H9 (cell line): Measurements from ENCODE around the gene NUPR1. TPM values are rescaled to one million over a fixed set of nuclear protein-coding genes. Genes with fewer than 3 reads are reported as not detected.

Experiments used
- DNase-seq: peaks from one replicate; pipeline ENCODE4 v3.0.0-alpha.2; 2017
- H2AFZ ChIP-seq: one replicate; pipeline ENCODE4 v1.6.1; 2013; ENCODE audit warnings: mild to moderate bottlenecking, low read length, control low read depth, moderate library complexity
- H2AK5ac ChIP-seq: 2 replicates; pipeline ENCODE4 v1.6.1; 2013; ENCODE audit warnings: low read length, control low read depth, mixed read lengths; ENCODE audit not compliant: insufficient read length
- H2BK120ac ChIP-seq: one replicate; pipeline ENCODE4 v1.6.1; 2013; ENCODE audit warnings: low read depth, mild to moderate bottlenecking, low read length, control low read depth, inconsistent platforms; ENCODE audit not compliant: poor library complexity, severe bottlenecking
- H2BK12ac ChIP-seq: 2 replicates; pipeline ENCODE4 v1.6.1; 2013; ENCODE audit warnings: low read length, control low read depth, mixed read lengths, low read depth; ENCODE audit not compliant: insufficient read length
- H2BK15ac ChIP-seq: 2 replicates; pipeline ENCODE4 v1.6.1; 2013; ENCODE audit warnings: low read depth, low read length, control low read depth
- H2BK20ac ChIP-seq: one replicate; pipeline ENCODE4 v1.6.1; 2013; ENCODE audit warnings: low read depth, mild to moderate bottlenecking, low read length, control low read depth, inconsistent platforms; ENCODE audit not compliant: poor library complexity, severe bottlenecking
- H2BK5ac ChIP-seq: 2 replicates; pipeline ENCODE4 v1.6.1; 2013; ENCODE audit warnings: low read length, control low read depth, mixed read lengths; ENCODE audit not compliant: insufficient read length
- H3K14ac ChIP-seq: 2 replicates; pipeline ENCODE4 v1.6.1; 2013; ENCODE audit warnings: low read length, control low read depth; ENCODE audit not compliant: insufficient read depth
- H3K18ac ChIP-seq: 2 replicates; pipeline ENCODE4 v1.6.1; 2013; ENCODE audit warnings: low read depth, mild to moderate bottlenecking, mixed read lengths, low read length, control low read depth; ENCODE audit not compliant: insufficient read length
- H3K23ac ChIP-seq: 2 replicates; pipeline ENCODE4 v1.6.1; 2013; ENCODE audit warnings: low read length, control low read depth, mixed read lengths, low read depth; ENCODE audit not compliant: insufficient read length
- H3K23me2 ChIP-seq: 2 replicates; pipeline ENCODE4 v1.6.1; 2013; ENCODE audit warnings: low read depth, mild to moderate bottlenecking, mixed read lengths, low read length, control low read depth; ENCODE audit not compliant: insufficient read length, poor library complexity, severe bottlenecking
- H3K27ac ChIP-seq: 2 replicates; pipeline ENCODE4 v1.5.1; 2013; ENCODE audit warnings: low read length, control low read depth, mixed read lengths, low read depth; ENCODE audit not compliant: insufficient read length
- H3K27me3 ChIP-seq: 2 replicates; pipeline ENCODE4 v1.6.1; 2013; ENCODE audit warnings: low read length, control low read depth, inconsistent platforms; ENCODE audit not compliant: insufficient read depth
- H3K4ac ChIP-seq: 2 replicates; pipeline ENCODE4 v1.6.1; 2013; ENCODE audit warnings: low read depth, mild to moderate bottlenecking, control low read depth, inconsistent platforms, low read length, moderate library complexity
- H3K4me1 ChIP-seq: 2 replicates; pipeline ENCODE4 v1.6.1; 2013; ENCODE audit warnings: low read length, control low read depth, inconsistent platforms; ENCODE audit not compliant: insufficient read depth
- H3K4me2 ChIP-seq: 2 replicates; pipeline ENCODE4 v1.6.1; 2013; ENCODE audit warnings: low read length, control low read depth, mixed read lengths; ENCODE audit not compliant: insufficient read length, insufficient read depth
- H3K56ac ChIP-seq: 2 replicates; pipeline ENCODE4 v1.6.1; 2013; ENCODE audit warnings: low read depth, mild to moderate bottlenecking, mixed read lengths, low read length, control low read depth; ENCODE audit not compliant: insufficient read length
- H3K79me1 ChIP-seq: 2 replicates; pipeline ENCODE4 v1.6.1; 2013; ENCODE audit warnings: low read depth, mild to moderate bottlenecking, moderate library complexity, low read length, control low read depth, inconsistent platforms; ENCODE audit not compliant: insufficient read depth, poor library complexity, severe bottlenecking
- H3K79me2 ChIP-seq: 2 replicates; pipeline ENCODE4 v1.6.1; 2013; ENCODE audit warnings: low read length, control low read depth, inconsistent platforms; ENCODE audit not compliant: insufficient read depth
- H3K9ac ChIP-seq: 2 replicates; pipeline ENCODE4 v1.6.1; 2013; ENCODE audit warnings: low read length, control low read depth, mixed read lengths; ENCODE audit not compliant: insufficient read length; ENCODE audit errors: extremely low read depth
- H3K9me3 ChIP-seq: one replicate; pipeline ENCODE4 v1.6.1; 2013; ENCODE audit warnings: low read depth, low read length, inconsistent platforms; ENCODE audit not compliant: control insufficient read depth
- H3T11ph ChIP-seq: one replicate; pipeline ENCODE4 v1.6.1; 2013; ENCODE audit warnings: mild to moderate bottlenecking, low read length, control low read depth, inconsistent platforms
- H4K20me1 ChIP-seq: one replicate; pipeline ENCODE4 v1.6.1; 2013; ENCODE audit not compliant: control insufficient read depth, insufficient read length, insufficient read depth
- H4K5ac ChIP-seq: 2 replicates; pipeline ENCODE4 v1.6.1; 2013; ENCODE audit warnings: low read depth, mild to moderate bottlenecking, mixed read lengths, low read length, control low read depth; ENCODE audit not compliant: insufficient read length
- H4K8ac ChIP-seq: replicated peaks from 2 replicates; pipeline ENCODE4 v1.6.1; 2013; ENCODE audit warnings: low read length, control low read depth, mixed read lengths, low read depth; ENCODE audit not compliant: insufficient read length
- H4K91ac ChIP-seq: 2 replicates; pipeline ENCODE4 v1.6.1; 2013; ENCODE audit warnings: low read depth, mild to moderate bottlenecking, moderate library complexity, mixed read lengths, low read length, control low read depth; ENCODE audit not compliant: insufficient read length
- H3K27ac Mint-ChIP-seq, 3 experiments: 2 replicates in 2 of 3; 3 replicates in 1 of 3; pipeline ENCODE4 v1.8.0; 2020 to 2021; ENCODE audit warnings: mixed read lengths in 3 of 3, mild to moderate bottlenecking in 1 of 3, moderate library complexity in 1 of 3
- H3K27me3 Mint-ChIP-seq: 2 replicates; pipeline ENCODE4 v1.8.0; 2021; ENCODE audit warnings: low read depth, mild to moderate bottlenecking, moderate library complexity, mixed read lengths
- H3K36me3 Mint-ChIP-seq, 3 experiments: 2 replicates in 2 of 3; 3 replicates in 1 of 3; pipeline ENCODE4 v1.8.0; 2020 to 2021; ENCODE audit warnings: low read depth in 3 of 3, mixed read lengths in 3 of 3; ENCODE audit not compliant: insufficient read depth in 1 of 3
- H3K4me1 Mint-ChIP-seq, 2 experiments: 2 replicates each; pipeline ENCODE4 v1.8.0; 2020; ENCODE audit warnings: mixed read lengths in 2 of 2
- H3K4me3 Mint-ChIP-seq, 2 experiments: 2 replicates in 1 of 2; 3 replicates in 1 of 2; pipeline ENCODE4 v1.8.0; 2020 to 2021; ENCODE audit warnings: mild to moderate bottlenecking in 2 of 2, mixed read lengths in 2 of 2, moderate library complexity in 1 of 2
- H3K9me3 Mint-ChIP-seq, 2 experiments: 2 replicates in 1 of 2; 3 replicates in 1 of 2; pipeline ENCODE4 v1.8.0; 2020; ENCODE audit warnings: mild to moderate bottlenecking in 2 of 2, mixed read lengths in 2 of 2, moderate library complexity in 1 of 2
- WGBS: extraction: QIAGEN DNeasy Blood & Tissue Kit; methylation state at CpG from one replicate; pipeline ENCODE4 v1.1.7; 2013; ENCODE audit warnings: missing lambda C conversion rate, low lambda C conversion rate, mixed read lengths; ENCODE audit not compliant: insufficient read length; ENCODE audit errors: extremely low coverage; 5-methylcytosine and 5-hydroxymethylcytosine counted together
- total RNA-seq: library from RNA; stranded (reverse); gene quantifications from 2 replicates; pipeline ENCODE4 v1.2.1, GENCODE V29; 2021
- TF ChIP-seq, protein P1 (sequence below): fragments of 200-600 bp; sonication (generic); conservative IDR thresholded peaks from 3 replicates; pipeline ENCODE4 v1.8.0; 2021; ENCODE audit warnings: antibody characterized with exemption, mild to moderate bottlenecking

Gene NUPR1
- total RNA-seq, 1 experiment from 2014 or later, result 0.35 TPM

DNA sequence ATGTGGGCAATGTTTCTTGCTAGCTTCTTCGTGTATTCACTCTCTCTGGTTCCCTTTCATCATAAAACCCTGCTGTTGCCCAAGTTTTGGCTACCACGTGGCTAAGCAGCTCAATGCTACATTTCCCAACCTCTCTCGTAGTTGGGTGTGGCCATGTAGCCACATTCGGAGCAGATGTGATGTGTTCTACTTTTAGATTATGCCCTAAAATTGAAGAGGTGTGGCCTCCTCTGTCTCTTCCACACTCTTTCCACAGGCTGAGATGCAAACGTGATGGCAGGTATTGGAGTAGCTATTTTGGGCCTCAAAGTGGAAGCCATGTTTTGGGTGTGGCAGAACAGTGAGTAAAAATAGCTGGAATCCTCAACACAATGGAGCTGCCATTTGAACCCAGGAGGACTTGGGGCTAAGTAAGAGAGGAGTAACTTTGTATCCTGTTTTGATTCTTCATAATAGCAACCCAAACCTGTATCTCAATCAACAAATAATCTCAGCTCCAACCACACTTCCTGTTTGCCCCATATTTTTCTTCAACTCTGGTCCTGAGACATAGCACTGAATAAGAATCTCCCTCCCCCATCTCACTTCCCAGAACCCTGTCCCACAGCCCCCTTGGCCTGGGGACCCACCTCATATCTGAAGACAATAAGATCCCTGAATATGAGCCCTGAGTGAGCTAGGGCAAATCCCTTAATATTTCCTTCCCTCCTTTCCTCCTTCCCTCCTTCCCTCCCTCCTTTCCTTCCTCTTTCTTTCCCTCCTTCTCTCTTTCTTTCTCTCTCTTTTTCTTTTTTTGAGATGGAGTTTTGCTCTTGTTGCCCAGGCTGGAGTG lies 4.0 kb downstream of the NUPR1 start:
- Histone ChIP-seq H3K9ac (no peak overlapping the region), H3K23ac (no peak overlapping the region), H4K91ac (no peak overlapping the region), H3K79me1 (no peaks in the 10 kb centered on the region), H3K56ac (no peak overlapping the region), H3K4me2 (no peak overlapping the region), H3K14ac (no peak overlapping the region), H3K27me3 (no peaks in the 10 kb centered on the region), H2BK20ac (no peak overlapping the region), H3K4ac (no peak overlapping the region), H3K9me3 (no peaks in the 10 kb centered on the region), H3K18ac (no peak overlapping the region), H3T11ph (no peak overlapping the region), H2BK15ac (no peak overlapping the region), H3K4me1 (no peaks in the 10 kb centered on the region), H2BK12ac (no peak overlapping the region), H3K27ac (no peak overlapping the region), H2AFZ (no peak overlapping the region), H2AK5ac (no peak overlapping the region), H2BK120ac (no peak overlapping the region), H2BK5ac (no peak overlapping the region), H4K8ac (no peak overlapping the region), H4K5ac (no peak overlapping the region), H4K20me1 (no peaks in the 10 kb centered on the region), H3K79me2 (no peaks in the 10 kb centered on the region), H3K23me2 (no peaks in the 10 kb centered on the region)
- peaks cover 4% of the 10 kb centered on the region for H3K27me3 Mint-ChIP-seq
- H3K4me3 Mint-ChIP-seq, result no peak overlapping the region
- no peaks in the 10 kb centered on the region; a peak in 1 of 5 replicates for H3K9me3 Mint-ChIP-seq
- no peak for DNase-seq
- H3K27ac Mint-ChIP-seq, result no peak overlapping the region
- TF ChIP-seq, protein P1, sequence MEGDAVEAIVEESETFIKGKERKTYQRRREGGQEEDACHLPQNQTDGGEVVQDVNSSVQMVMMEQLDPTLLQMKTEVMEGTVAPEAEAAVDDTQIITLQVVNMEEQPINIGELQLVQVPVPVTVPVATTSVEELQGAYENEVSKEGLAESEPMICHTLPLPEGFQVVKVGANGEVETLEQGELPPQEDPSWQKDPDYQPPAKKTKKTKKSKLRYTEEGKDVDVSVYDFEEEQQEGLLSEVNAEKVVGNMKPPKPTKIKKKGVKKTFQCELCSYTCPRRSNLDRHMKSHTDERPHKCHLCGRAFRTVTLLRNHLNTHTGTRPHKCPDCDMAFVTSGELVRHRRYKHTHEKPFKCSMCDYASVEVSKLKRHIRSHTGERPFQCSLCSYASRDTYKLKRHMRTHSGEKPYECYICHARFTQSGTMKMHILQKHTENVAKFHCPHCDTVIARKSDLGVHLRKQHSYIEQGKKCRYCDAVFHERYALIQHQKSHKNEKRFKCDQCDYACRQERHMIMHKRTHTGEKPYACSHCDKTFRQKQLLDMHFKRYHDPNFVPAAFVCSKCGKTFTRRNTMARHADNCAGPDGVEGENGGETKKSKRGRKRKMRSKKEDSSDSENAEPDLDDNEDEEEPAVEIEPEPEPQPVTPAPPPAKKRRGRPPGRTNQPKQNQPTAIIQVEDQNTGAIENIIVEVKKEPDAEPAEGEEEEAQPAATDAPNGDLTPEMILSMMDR, result no peak
- H3K4me1 Mint-ChIP-seq, result peaks cover 6 to 15% of the 10 kb centered on the region in 2 experiments; a peak in 3 of 4 replicates
- WGBS, result no CpG with 5 or more reads among the region's 5 CpGs
- no peaks in the 10 kb centered on the region for H3K36me3 Mint-ChIP-seq
